AG09319 (cell line): ENCODE data around the gene SHB.

ENCODE experiments used
- DNase-seq: peaks from one replicate; pipeline ENCODE4 v3.0.0-alpha.2; 2010; ENCODE audit warnings: low read depth; ENCODE audit errors: extremely low read depth
- CTCF ChIP-seq: IDR thresholded peaks from 2 replicates; pipeline ENCODE4 v1.5.1; 2011; ENCODE audit warnings: low read depth, mild to moderate bottlenecking, inconsistent platforms, low read length, moderate library complexity

Gene SHB

GRCh38 chr9:37920471-37921167 lies 148.4 kb downstream of the SHB start:
- DNase-seq: no peak
- no peak for TF ChIP-seq CTCF

GRCh38 chr9:37919956-37920335 lies 149.1 kb downstream of the SHB start:
- TF ChIP-seq CTCF: no peak
- DNase-seq: no peak

- no peak for TF ChIP-seq CTCF
- no peak for DNase-seq
Observed at GRCh38 chr9:37919246-37919955, 149.6 kb downstream of the SHB start.

- no peak for TF ChIP-seq CTCF
- DNase-seq: no peak
Observed at GRCh38 chr9:37918665-37919170, 150.3 kb downstream of the SHB start.

- TF ChIP-seq CTCF: no peak
- no peak for DNase-seq
Observed at GRCh38 chr9:37917801-37918664, 151.0 kb downstream of the SHB start.

- TF ChIP-seq CTCF: no peak
Observed at GRCh38 chr9:37917313-37917731, 151.7 kb downstream of the SHB start.

More at GRCh38 chr9:37917313-37917731, 151.7 kb downstream of the SHB start:
- DNase-seq: no peak
